GM23338 (cell line): ENCODE measurements around the gene RHOT1.

ENCODE experiments used
- CREB1 ChIP-seq: fragments of 250-450 bp; sonication (Bioruptor Pico); IDR thresholded peaks from 2 replicates; pipeline ENCODE4 v1.5.0; 2020; ENCODE audit warnings: low read depth, mild to moderate bottlenecking, moderate library complexity
- CTCF ChIP-seq, 2 experiments: fragments of 200-600 bp in 1 of 2; sonication (generic) in 1 of 2; conservative IDR thresholded peaks; 2 replicates each; pipeline versions ENCODE4 v1.5.1 to v1.6.1; 2016 to 2017; ENCODE audit warnings: antibody characterized with exemption in 2 of 2, low read depth in 2 of 2, mild to moderate bottlenecking in 2 of 2, moderate library complexity in 1 of 2
- ETS1 ChIP-seq: IDR thresholded peaks from 2 replicates; pipeline ENCODE4 v1.6.1; 2016; ENCODE audit warnings: antibody characterized with exemption
- EZH2 ChIP-seq: fragments of 200-600 bp; sonication (generic); IDR thresholded peaks from one replicate; pipeline ENCODE4 v1.8.0; 2017; ENCODE audit warnings: antibody characterized with exemption, mild to moderate bottlenecking, low read depth; ENCODE audit not compliant: unreplicated experiment
- EZH2phosphoT487 ChIP-seq: fragments of 200-600 bp; sonication (generic); IDR thresholded peaks from one replicate; pipeline ENCODE4 v1.8.1; 2018; ENCODE audit warnings: antibody characterized with exemption; ENCODE audit not compliant: unreplicated experiment
- JUNB ChIP-seq: IDR thresholded peaks from one replicate; pipeline ENCODE4 v1.6.1; 2016; ENCODE audit warnings: antibody characterized with exemption; ENCODE audit not compliant: unreplicated experiment
- NANOG ChIP-seq: IDR thresholded peaks from 2 replicates; pipeline ENCODE4 v1.6.1; 2016; ENCODE audit warnings: antibody characterized with exemption, borderline replicate concordance
- POLR2AphosphoS5 ChIP-seq: IDR thresholded peaks from 2 replicates; pipeline ENCODE4 v1.6.1; 2016; ENCODE audit warnings: antibody characterized with exemption, low read depth
- REST ChIP-seq: IDR thresholded peaks from one replicate; pipeline ENCODE4 v1.6.1; 2018; ENCODE audit warnings: antibody characterized with exemption; ENCODE audit not compliant: unreplicated experiment
- STAT1 ChIP-seq: IDR thresholded peaks from one replicate; pipeline ENCODE4 v1.6.1; 2016; ENCODE audit warnings: antibody characterized with exemption; ENCODE audit not compliant: unreplicated experiment
- ZNF331 ChIP-seq: fragments of 250-450 bp; sonication (Bioruptor Pico); IDR thresholded peaks from 2 replicates; pipeline ENCODE4 v1.5.0; 2020; ENCODE audit warnings: low read depth, mild to moderate bottlenecking, moderate library complexity
- ZNF462 ChIP-seq: fragments of 250-450 bp; sonication (Bioruptor Pico); IDR thresholded peaks from 2 replicates; pipeline ENCODE4 v1.5.0; 2020; ENCODE audit warnings: mild to moderate bottlenecking, moderate library complexity

- TF ChIP-seq JUNB (no peak), CTCF (conservative IDR thresholded peaks at IDR 0.05; ENCODE audit: low read depth in 2 of 2) (no peak), POLR2AphosphoS5 (no peak), REST (no peak), EZH2 (no peak), EZH2phosphoT487 (no peak), NANOG (no peak), ZNF331 (CRISPR knock-in tag) (no peak), STAT1 (no peak), ZNF462 (CRISPR knock-in tag) (no peak), ETS1 (no peak), CREB1 (CRISPR knock-in tag) (no peak)
These were observed 6.0 kb downstream of the RHOT1 start for GRCh38 chr17:32148351-32148750.
